Measurements from ENCODE around the gene CCNO.
A peak's percentile ranks its signal among the peaks of the same experiment; 100 is the strongest.

CCNO gene, protein sequence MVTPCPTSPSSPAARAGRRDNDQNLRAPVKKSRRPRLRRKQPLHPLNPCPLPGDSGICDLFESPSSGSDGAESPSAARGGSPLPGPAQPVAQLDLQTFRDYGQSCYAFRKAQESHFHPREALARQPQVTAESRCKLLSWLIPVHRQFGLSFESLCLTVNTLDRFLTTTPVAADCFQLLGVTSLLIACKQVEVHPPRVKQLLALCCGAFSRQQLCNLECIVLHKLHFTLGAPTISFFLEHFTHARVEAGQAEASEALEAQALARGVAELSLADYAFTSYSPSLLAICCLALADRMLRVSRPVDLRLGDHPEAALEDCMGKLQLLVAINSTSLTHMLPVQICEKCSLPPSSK

DNA sequence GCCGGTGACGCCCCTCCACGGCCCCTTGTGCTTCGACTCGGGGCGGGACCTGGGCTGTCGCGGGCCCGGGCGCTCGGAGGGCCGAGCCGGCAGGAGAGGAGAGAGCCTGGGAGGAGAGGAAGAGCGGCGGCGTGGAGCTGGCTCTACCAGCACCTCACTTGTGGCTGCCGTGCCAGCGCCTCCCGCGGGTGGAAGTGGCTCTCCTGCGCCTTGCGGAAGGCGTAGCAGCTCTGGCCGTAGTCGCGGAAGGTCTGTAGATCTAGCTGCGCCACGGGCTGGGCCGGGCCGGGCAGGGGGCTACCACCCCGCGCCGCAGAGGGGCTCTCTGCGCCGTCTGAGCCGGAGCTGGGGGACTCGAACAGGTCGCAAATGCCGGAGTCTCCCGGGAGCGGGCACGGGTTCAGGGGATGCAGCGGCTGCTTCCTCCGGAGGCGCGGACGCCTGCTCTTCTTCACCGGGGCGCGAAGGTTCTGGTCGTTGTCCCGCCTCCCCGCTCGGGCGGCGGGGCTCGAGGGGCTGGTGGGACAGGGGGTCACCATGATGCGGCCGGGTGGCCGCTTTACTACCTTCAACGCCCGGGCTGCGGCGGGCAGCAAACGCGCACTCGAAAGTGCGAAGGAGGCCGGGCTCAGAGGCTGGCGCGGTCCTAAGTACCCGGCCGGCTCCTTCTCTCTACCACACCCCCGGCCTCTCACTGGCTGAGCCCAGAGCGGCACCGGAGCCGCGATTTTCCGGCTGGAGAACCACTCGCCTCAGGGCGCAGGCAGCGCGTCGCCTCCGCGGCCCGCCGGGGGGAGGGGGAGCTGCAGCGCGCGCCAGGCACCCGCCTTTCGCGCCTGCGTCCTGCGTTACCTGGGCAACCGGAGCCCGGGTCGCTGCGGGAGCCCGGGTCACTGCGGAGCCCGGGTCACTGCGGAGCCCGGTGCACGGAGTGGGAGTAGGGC, at the start of gene CCNO:
Gene CCNO (minus strand): TSS at position 624 of the 944 bp plus-strand sequence. CDS start 85 bp downstream, at position 539.
- no peaks in the 10 kb centered on the region for H3K9me3 ChIP-seq
- peaks cover 32% of the 10 kb centered on the region for H3K4me1 ChIP-seq
- peak within 1 kb of the TSS; percentile 4; the same call in 1 of the 2 replicates for H3K9ac ChIP-seq
- no peak within 1 kb of the TSS for H3K27ac ChIP-seq
- peak within 1 kb of the TSS; percentile 69 for H3K4me3 ChIP-seq
- H3K4me2 ChIP-seq: peak within 1 kb of the TSS; percentile 97
- no peak for TF ChIP-seq Cebpa-rat (IDR thresholded peaks at IDR 0.05)
- peaks cover 72% of the 10 kb centered on the region for H3K27me3 ChIP-seq
- H4K20me1 ChIP-seq: peaks cover 60% of the 10 kb centered on the region
- H3K36me3 ChIP-seq: no peaks in the 10 kb centered on the region

DNA sequence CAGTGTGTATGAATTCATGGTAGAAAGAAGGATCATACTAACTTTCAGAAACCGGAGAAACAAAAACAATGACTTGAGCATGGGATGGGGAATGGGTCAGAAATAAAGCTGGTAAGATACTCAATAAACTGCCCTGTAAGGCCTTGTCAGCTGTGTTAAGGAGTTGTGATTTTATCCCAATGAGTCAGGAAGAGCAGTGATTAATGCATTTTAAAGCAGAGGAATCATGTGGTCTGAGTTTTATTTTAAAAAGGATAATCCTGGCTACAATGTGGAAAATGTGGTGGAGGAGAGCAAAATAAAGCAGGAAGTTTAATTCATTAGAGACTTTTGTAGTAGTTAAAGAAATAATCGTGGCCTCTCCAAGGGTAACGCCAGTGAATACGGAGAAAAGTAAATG, 45.4 kb upstream of the CCNO start:
- H3K27ac ChIP-seq: no peak overlapping the region
- H3K4me3 ChIP-seq: no peak overlapping the region
- no peaks in the 10 kb centered on the region for H3K27me3 ChIP-seq
- no peak overlapping the region for H3K4me2 ChIP-seq
- TF ChIP-seq Cebpa-rat (IDR thresholded peaks at IDR 0.05): no peak
- H3K9me3 ChIP-seq: no peaks in the 10 kb centered on the region
- H4K20me1 ChIP-seq: no peaks in the 10 kb centered on the region
- no peak overlapping the region for H3K9ac ChIP-seq
- H3K4me1 ChIP-seq: no peaks in the 10 kb centered on the region
- H3K36me3 ChIP-seq: peaks cover 88% of the 10 kb centered on the region

DNA sequence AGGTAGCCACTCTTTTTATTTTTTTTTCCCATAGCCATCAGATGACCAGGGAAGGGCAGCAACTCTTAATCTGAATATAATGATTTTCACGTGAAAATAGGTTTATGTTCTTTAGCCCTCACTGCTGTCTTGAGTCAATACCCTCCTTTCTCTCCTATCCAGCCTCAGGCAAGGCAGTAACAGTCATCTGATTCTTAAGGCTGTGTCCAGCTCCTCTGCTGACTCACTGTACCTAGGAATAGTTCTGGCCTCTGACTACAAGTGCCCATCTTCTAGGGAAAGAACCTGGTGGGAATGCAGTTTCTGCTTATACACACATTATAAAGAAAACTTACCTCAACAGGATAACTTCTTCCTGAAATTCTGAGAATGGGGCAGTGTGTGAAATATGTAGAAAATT, 43.4 kb upstream of the CCNO start:
- Histone ChIP-seq H3K27ac (no peak overlapping the region), H3K36me3 (peaks cover 90% of the 10 kb centered on the region), H3K9ac (no peak overlapping the region), H3K9me3 (no peaks in the 10 kb centered on the region), H3K27me3 (no peaks in the 10 kb centered on the region), H3K4me3 (no peak overlapping the region), H3K4me2 (no peak overlapping the region), H4K20me1 (no peaks in the 10 kb centered on the region), H3K4me1 (no peaks in the 10 kb centered on the region)
- no peak for TF ChIP-seq Cebpa-rat (IDR thresholded peaks at IDR 0.05)

DNA sequence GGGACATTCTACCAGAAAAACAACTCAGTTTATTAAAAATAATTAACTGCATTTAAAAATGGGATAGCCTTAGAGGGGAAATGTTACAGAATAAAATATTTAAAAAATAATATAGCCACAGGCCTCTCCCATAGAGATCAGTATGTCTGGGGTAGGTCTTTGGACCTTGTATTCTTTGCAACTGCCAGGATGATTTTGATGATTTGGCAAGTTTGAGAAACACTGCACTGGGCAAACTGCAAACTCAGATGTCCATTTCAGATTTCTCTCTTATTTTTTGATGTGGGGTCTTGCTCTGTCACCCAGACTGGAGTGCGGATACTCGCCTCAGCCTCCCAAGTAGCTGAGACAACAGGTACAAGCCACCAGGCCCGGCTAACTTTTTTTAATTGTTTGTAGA, 24.9 kb upstream of the CCNO start:
- H3K9ac ChIP-seq: no peak overlapping the region
- H3K36me3 ChIP-seq: peaks cover 70% of the 10 kb centered on the region
- no peaks in the 10 kb centered on the region for H3K27me3 ChIP-seq
- H3K4me2 ChIP-seq: no peak overlapping the region
- no peaks in the 10 kb centered on the region for H4K20me1 ChIP-seq
- no peaks in the 10 kb centered on the region for H3K4me1 ChIP-seq
- H3K27ac ChIP-seq: no peak overlapping the region
- no peak for TF ChIP-seq Cebpa-rat (IDR thresholded peaks at IDR 0.05)
- no peaks in the 10 kb centered on the region for H3K9me3 ChIP-seq
- H3K4me3 ChIP-seq: no peak overlapping the region

DNA sequence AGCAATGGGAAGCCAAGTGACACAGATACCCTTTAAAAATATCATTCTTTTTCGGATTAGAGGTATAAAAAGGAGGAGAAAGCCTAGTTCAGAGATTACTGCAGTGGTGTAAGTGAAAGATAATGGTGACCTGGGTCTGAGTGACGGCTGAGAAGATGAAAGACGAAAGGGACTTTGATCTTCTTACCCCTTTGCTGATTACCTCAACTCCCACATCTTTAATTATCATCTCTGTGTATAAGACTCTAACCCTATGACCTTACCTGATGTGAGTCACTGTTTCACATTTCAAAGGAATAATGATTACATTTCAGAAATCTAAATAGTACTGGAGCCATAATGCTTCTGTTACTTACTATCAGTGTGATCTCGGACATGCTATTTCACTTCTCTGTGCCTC, 21.4 kb upstream of the CCNO start:
- H3K9ac ChIP-seq: no peak overlapping the region
- no peaks in the 10 kb centered on the region for H3K27me3 ChIP-seq
- TF ChIP-seq Cebpa-rat (IDR thresholded peaks at IDR 0.05): no peak
- H3K27ac ChIP-seq: no peak overlapping the region
- no peak overlapping the region for H3K4me2 ChIP-seq
- H3K4me3 ChIP-seq: no peak overlapping the region
- H3K9me3 ChIP-seq: no peaks in the 10 kb centered on the region
- no peaks in the 10 kb centered on the region for H4K20me1 ChIP-seq
- no peaks in the 10 kb centered on the region for H3K4me1 ChIP-seq
- peaks cover 51% of the 10 kb centered on the region for H3K36me3 ChIP-seq

DNA sequence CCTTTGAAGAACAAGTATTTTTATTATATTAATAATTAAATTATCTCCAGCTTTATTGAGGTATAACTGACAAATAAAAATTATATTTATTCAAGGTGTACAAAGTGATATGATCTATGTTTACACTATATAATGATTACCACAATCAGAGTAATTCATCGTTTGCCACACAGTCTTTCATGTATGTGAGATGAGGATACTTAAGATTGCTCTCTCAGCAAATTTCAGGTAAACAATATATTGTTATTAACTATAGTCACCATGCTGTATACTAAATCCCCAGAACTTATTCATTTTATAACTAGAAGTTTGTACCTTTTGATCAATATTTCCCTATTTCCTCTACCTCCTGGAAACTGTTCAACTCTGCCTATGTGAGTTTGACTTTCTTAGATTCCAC, 16.7 kb upstream of the CCNO start:
- Histone ChIP-seq H3K36me3 (peaks cover 10% of the 10 kb centered on the region), H3K4me1 (no peaks in the 10 kb centered on the region), H3K4me2 (no peak overlapping the region), H3K9me3 (peaks cover 19% of the 10 kb centered on the region), H3K4me3 (no peak overlapping the region), H3K27ac (no peak overlapping the region), H3K9ac (no peak overlapping the region), H4K20me1 (no peaks in the 10 kb centered on the region), H3K27me3 (no peaks in the 10 kb centered on the region)
- no peak for TF ChIP-seq Cebpa-rat (IDR thresholded peaks at IDR 0.05)

DNA sequence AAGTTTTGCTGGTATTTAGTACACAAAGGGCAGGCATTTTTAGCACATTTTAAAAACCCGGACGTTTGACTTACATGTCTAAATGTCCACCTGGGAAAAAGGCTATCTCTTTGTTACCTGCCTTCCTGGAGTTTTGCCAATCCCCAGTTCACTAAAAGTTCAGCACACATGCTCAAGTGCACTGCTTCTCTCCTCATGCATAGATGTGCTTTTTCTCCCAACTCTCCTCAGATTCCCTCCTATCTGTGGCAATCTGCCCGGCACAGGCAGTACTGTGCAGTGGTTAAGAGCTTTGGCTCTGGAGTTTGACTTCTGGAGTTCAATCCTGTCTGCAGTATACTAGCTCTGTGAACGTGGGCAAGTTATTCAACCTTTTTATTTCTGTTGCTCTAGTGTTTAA, 8.3 kb upstream of the CCNO start:
- no peaks in the 10 kb centered on the region for H3K9me3 ChIP-seq
- no peak overlapping the region for H3K4me2 ChIP-seq
- no peak overlapping the region for H3K4me3 ChIP-seq
- no peak overlapping the region for H3K27ac ChIP-seq
- no peak for TF ChIP-seq Cebpa-rat (IDR thresholded peaks at IDR 0.05)
- H3K4me1 ChIP-seq: no peaks in the 10 kb centered on the region
- H4K20me1 ChIP-seq: no peaks in the 10 kb centered on the region
- no peaks in the 10 kb centered on the region for H3K27me3 ChIP-seq
- H3K36me3 ChIP-seq: no peaks in the 10 kb centered on the region
- no peak overlapping the region for H3K9ac ChIP-seq

DNA sequence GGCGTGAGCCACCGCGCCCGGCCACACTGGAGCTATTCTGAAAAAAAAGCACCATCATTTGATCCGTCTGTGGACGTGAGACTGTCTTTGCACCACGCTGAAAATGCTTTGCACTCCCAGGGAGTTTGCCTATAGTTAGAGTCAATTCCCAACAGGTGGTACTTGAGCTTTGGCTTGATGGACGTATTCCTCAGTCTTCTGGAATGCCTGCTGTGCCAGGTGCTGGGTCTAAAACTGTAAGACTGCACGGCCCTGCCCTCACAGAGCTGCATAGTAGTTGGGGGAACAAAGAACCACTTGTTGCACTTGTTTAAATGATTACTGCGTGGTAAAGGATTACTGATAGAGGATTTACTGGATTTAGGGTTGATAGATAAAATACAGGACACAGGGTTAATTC, 3.4 kb upstream of the CCNO start:
- Histone ChIP-seq H3K36me3 (no peaks in the 10 kb centered on the region), H3K4me1 (peaks cover 25% of the 10 kb centered on the region), H3K4me2 (no peak overlapping the region), H3K9me3 (no peaks in the 10 kb centered on the region), H3K9ac (no peak overlapping the region), H4K20me1 (peaks cover 25% of the 10 kb centered on the region), H3K27me3 (peaks cover 36% of the 10 kb centered on the region), H3K4me3 (no peak overlapping the region), H3K27ac (no peak overlapping the region)
- no peak for TF ChIP-seq Cebpa-rat (IDR thresholded peaks at IDR 0.05)

DNA sequence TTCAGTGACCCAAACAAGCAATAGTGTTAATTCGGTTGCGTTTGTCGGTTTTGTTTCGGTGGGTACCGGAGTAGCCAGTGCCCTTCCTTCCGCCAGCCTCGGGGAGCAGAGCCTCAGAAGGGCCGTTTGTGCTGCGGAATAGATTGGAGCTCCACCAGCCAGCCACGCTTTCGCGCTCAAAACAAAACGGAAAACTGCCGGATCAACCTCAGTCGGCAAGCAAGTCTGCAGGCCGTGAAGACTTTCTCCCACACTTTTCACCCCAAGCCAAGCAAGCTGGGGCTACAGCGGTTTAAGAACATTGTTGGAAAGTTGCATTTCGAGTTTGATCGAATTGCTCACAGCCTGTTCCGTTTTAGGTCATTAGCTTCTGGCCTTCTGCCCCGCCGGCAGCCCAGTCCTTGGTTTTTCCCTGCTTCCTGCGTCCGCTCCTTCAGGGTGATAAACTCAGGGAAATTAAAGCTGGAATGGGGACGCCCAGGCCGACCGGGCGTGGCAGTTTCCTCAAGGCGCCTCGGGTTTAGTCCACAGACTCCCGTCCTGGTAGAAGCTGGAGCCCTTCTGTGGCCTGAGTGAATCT, 803 bp upstream of the CCNO start:
- H3K27ac ChIP-seq: no peak overlapping the region

More for the DNA sequence above, 803 bp upstream of the CCNO start:
- no peak for TF ChIP-seq Cebpa-rat (IDR thresholded peaks at IDR 0.05)
- peaks cover 50% of the 10 kb centered on the region for H4K20me1 ChIP-seq
- peaks cover 62% of the 10 kb centered on the region for H3K27me3 ChIP-seq
- 0 out of 2 replicates have a peak overlapping the region, but pooled peaks have one; percentile 3 for H3K9ac ChIP-seq
- H3K9me3 ChIP-seq: no peaks in the 10 kb centered on the region
- H3K4me2 ChIP-seq: peak overlapping the region; percentile 97
- no peaks in the 10 kb centered on the region for H3K36me3 ChIP-seq
- H3K4me3 ChIP-seq: peak overlapping the region; percentile 69
- peaks cover 32% of the 10 kb centered on the region for H3K4me1 ChIP-seq
